A549 treated with AZD9567 at 1 μM for 4 hours (cell line): ENCODE measurements around the gene USP44. TPM values are rescaled to one million over a fixed set of nuclear protein-coding genes. Genes with fewer than 3 reads are reported as not detected.

ENCODE experiments used
- total RNA-seq: library from RNA; stranded (reverse); fragments of 200-300 nt; extraction: Qiagen RNA extraction; gene quantifications from 5 replicates; pipeline ENCODE4 v1.2.3, GENCODE V29; 2022; ENCODE audit not compliant: insufficient read depth

Gene USP44
- total RNA-seq, result 0.06 to 0.17 TPM (median 0.12 TPM) in 4 of 5 replicates, not detected in the other

DNA sequence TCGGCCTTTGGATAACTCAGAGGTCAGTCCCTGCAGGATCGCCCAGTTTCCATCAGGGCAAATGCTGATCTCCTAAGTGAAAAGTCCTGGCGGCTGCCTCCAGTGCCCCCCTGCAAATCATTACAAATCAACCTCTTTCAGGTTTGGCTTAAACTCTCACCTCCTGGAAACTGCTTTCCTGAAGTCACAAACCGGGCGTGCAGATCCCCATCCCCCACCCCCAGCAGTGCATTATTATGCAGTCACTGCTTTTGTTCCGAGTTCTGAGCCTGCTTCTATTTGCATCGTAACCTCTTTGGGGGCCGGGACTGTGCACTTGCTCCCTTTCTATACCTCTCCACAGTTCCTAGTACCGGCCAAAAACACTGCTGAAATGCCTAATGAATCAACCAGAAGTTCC lies at the start of gene USP44:
USP44 (minus strand) TSS at position 172 of the 400 bp plus-strand sequence. CDS start 17,220 bp downstream, outside the sequence.

DNA sequence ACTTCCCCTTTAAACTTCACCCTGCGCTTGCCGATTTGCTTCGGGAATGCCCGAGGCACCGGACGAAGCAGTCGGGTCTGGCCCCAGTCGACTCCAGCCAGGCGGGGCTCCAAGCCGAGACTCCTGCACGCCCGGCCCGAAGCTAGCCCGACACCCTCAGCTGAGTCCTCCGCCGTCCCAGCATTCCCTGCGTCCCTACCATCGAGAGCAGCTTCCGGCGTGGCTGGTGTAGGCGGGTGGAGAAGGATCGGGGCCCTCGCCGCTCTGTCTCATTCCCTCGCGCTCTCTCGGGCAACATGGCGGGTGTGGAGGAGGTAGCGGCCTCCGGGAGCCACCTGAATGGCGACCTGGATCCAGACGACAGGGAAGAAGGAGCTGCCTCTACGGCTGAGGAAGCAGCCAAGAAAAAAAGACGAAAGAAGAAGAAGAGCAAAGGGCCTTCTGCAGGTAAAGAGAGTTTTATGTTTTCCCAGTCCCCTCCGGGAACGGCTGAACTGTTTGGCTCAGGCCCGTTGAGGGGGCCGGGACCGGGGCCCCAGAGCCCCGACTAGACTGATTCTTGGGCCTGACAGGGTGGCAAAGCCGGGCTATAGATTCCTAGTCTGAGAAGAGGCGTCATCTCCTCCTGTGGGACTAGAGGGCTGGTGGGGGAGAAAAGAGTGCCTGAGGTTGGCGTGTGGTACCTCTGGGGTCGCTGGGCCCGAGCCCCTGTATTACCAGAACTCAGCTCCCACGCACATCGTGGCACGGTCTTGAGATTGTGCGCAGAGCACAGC lies 77.2 kb downstream of the USP44 start, which contains the start of gene METAP2:
METAP2 (plus strand) TSS at position 269 of the 776 bp plus-strand sequence; CDS start at position 297, 28 bp downstream.

Other genes with a start within 250 kb of the USP44 start
- 122 to 216 TPM (median 131 TPM) in 5 replicates for gene METAP2, start 77.3 kb downstream of the USP44 start, total RNA-seq
- gene NTN4, start 239.3 kb upstream of the USP44 start, total RNA-seq, result 39.5 to 48.6 TPM (median 42.5 TPM) in 5 replicates